Measurements from ENCODE around the gene PSAPL1. TPM values are rescaled to one million over a fixed set of nuclear protein-coding genes. Genes with fewer than 3 reads are reported as not detected.

The PSAPL1 gene
- total and polyA plus RNA-seq, 2 of the 8 experiments (the other 6 are each of a cell fraction or from before 2014, with no cell fraction given): 0.03 TPM; not detected in 1

- TF ChIP-seq CHD7 (IDR thresholded peaks at IDR 0.05; ENCODE audit: insufficient replicate concordance, low read length): no peak
- TF ChIP-seq POLR2AphosphoS5 (IDR thresholded peaks at IDR 0.05; ENCODE audit: low read depth, low read length): no peak
- TF ChIP-seq EP300 (IDR thresholded peaks at IDR 0.05; ENCODE audit: borderline replicate concordance in 1 of 2, low read depth in 2 of 2, low read length in 2 of 2): no peak
- TF ChIP-seq MAX (IDR thresholded peaks at IDR 0.05): no peak
Measured at GRCh38 chr4:7472442-7473013, 37.8 kb upstream of the PSAPL1 start (continued).

Measured in H1 (cell line).